ENCODE measurements around the gene RBM12.
A peak's percentile ranks its signal among the peaks of the same experiment; 100 is the strongest.
"Not testable (repeated sequence)": the region's sequence is repeated elsewhere in the genome, so short reads cannot be mapped to it uniquely, and the experiment has no call there.

Gene RBM12

GRCh38 chr20:35697696-35698297, 33.1 kb upstream of the RBM12 start:
- no peak for DNase-seq

GRCh38 chr20:35695978-35696377, 31.3 kb upstream of the RBM12 start:
- DNase-seq: no peak

- DNase-seq: no peak
Observed at GRCh38 chr20:35695245-35695749, 30.6 kb upstream of the RBM12 start.

- DNase-seq: no peak
Observed at GRCh38 chr20:35690265-35690664, 25.6 kb upstream of the RBM12 start.

GRCh38 chr20:35686872-35687271, 22.2 kb upstream of the RBM12 start:
- DNase-seq: peak in 1 of 2 experiments; percentile 21

- DNase-seq: not testable (repeated sequence)
Observed at GRCh38 chr20:35685368-35685767, 20.7 kb upstream of the RBM12 start.

GRCh38 chr20:35681960-35682359, 17.3 kb upstream of the RBM12 start:
- DNase-seq: no peak

- DNase-seq: no peak
Observed at GRCh38 chr20:35680452-35681183, 15.9 kb upstream of the RBM12 start.

GRCh38 chr20:35674921-35675320, 10.2 kb upstream of the RBM12 start:
- no peak for DNase-seq

- no peak for DNase-seq
Observed at GRCh38 chr20:35673884-35674283, 9.2 kb upstream of the RBM12 start.

GRCh38 chr20:35669681-35670080, 5.0 kb upstream of the RBM12 start:
- DNase-seq: no peak

- DNase-seq: no peak
Observed at GRCh38 chr20:35669221-35669620, 4.5 kb upstream of the RBM12 start.

- no peak for DNase-seq
Observed at GRCh38 chr20:35665949-35666288, 1.2 kb upstream of the RBM12 start.

- peak; percentile 56 to 65 for DNase-seq
Observed at GRCh38 chr20:35663516-35664465, 909 bp downstream of the RBM12 start.

GRCh38 chr20:35662551-35662950, 2.1 kb downstream of the RBM12 start:
- no peak for DNase-seq

GRCh38 chr20:35661908-35662307, 2.8 kb downstream of the RBM12 start:
- DNase-seq: no peak

GRCh38 chr20:35661053-35661452, 3.6 kb downstream of the RBM12 start:
- no peak for DNase-seq

- peak; percentile 54 to 57 for DNase-seq
Observed at GRCh38 chr20:35660122-35660937, 4.4 kb downstream of the RBM12 start.

GRCh38 chr20:35657271-35657670, 7.4 kb downstream of the RBM12 start:
- DNase-seq: no peak

- no peak for DNase-seq
Observed at GRCh38 chr20:35654415-35654814, 10.3 kb downstream of the RBM12 start.

- DNase-seq: no peak
Observed at GRCh38 chr20:35653893-35654292, 10.8 kb downstream of the RBM12 start.

- no peak for DNase-seq
Observed at GRCh38 chr20:35653430-35653734, 11.3 kb downstream of the RBM12 start.

Data from activated CD4-positive, alpha-beta T cell treated with anti-CD3 and anti-CD28 coated beads, Interleukin-2, amount 50 U/mL, for 48 hours (primary cell).